WERI-Rb-1 (cell line): Measurements from ENCODE around the gene GALNS.

Source experiments
- DNase-seq: peaks from one replicate; pipeline ENCODE4 v3.0.0-alpha.2; 2020
- H3K27ac ChIP-seq: fragments of 250-450 bp; sonication (Bioruptor Pico); 2 replicates; pipeline ENCODE4 v1.5.1; 2020; ENCODE audit warnings: mild to moderate bottlenecking, moderate library complexity
- H3K27me3 ChIP-seq: fragments of 250-450 bp; sonication (Bioruptor Pico); 2 replicates; pipeline ENCODE4 v1.5.1; 2021; ENCODE audit warnings: mild to moderate bottlenecking, low read depth, moderate library complexity; ENCODE audit not compliant: insufficient read depth, severe bottlenecking
- H3K36me3 ChIP-seq: fragments of 250-450 bp; sonication (Bioruptor Pico); 2 replicates; pipeline ENCODE4 v1.5.1; 2020; ENCODE audit warnings: mild to moderate bottlenecking, moderate library complexity
- H3K4me3 ChIP-seq: 2 replicates; pipeline ENCODE4 v1.5.1; 2011; ENCODE audit warnings: low read depth, mild to moderate bottlenecking, control low read depth, low read length
- H3K9me3 ChIP-seq: fragments of 250-450 bp; sonication (Bioruptor Pico); 2 replicates; pipeline ENCODE4 v1.5.1; 2021; ENCODE audit warnings: mild to moderate bottlenecking, moderate library complexity; ENCODE audit not compliant: severe bottlenecking
- CTCF ChIP-seq: IDR thresholded peaks from 2 replicates; pipeline ENCODE4 v1.5.1; 2011; ENCODE audit warnings: low read depth, mild to moderate bottlenecking, control low read depth, inconsistent platforms, low read length

GALNS gene

GRCh38 chr16:88902744-88903143 lies 46.0 kb upstream of the GALNS start:
- no peaks in the 10 kb centered on the region for H3K36me3 ChIP-seq
- H3K9me3 ChIP-seq: no peaks in the 10 kb centered on the region
- no peak overlapping the region for H3K4me3 ChIP-seq
- DNase-seq: no peak
- H3K27me3 ChIP-seq: no peaks in the 10 kb centered on the region
- peak overlapping the region; percentile 68 for H3K27ac ChIP-seq
- TF ChIP-seq CTCF: no peak

- no peaks in the 10 kb centered on the region for H3K36me3 ChIP-seq
- peak overlapping the region; percentile 68 for H3K27ac ChIP-seq
- no peaks in the 10 kb centered on the region for H3K27me3 ChIP-seq
- H3K4me3 ChIP-seq: no peak overlapping the region
- peak; percentile 17 for DNase-seq
- no peaks in the 10 kb centered on the region for H3K9me3 ChIP-seq
- 0 out of 2 replicates have a peak, but pooled peaks have one; percentile 3 for TF ChIP-seq CTCF
Measured at GRCh38 chr16:88901718-88902337, 45.1 kb upstream of the GALNS start.

GRCh38 chr16:88900662-88901052 lies 43.9 kb upstream of the GALNS start:
- H3K27me3 ChIP-seq: no peaks in the 10 kb centered on the region
- H3K9me3 ChIP-seq: no peaks in the 10 kb centered on the region
- no peak for TF ChIP-seq CTCF
- H3K4me3 ChIP-seq: no peak overlapping the region
- no peak for DNase-seq
- H3K27ac ChIP-seq: no peak overlapping the region
- H3K36me3 ChIP-seq: no peaks in the 10 kb centered on the region

- no peak for TF ChIP-seq CTCF
- DNase-seq: no peak
- no peak overlapping the region for H3K4me3 ChIP-seq
- no peaks in the 10 kb centered on the region for H3K36me3 ChIP-seq
- no peaks in the 10 kb centered on the region for H3K27me3 ChIP-seq
- H3K27ac ChIP-seq: no peak overlapping the region
- no peaks in the 10 kb centered on the region for H3K9me3 ChIP-seq
Measured at GRCh38 chr16:88899901-88900661, 43.3 kb upstream of the GALNS start.

- Histone ChIP-seq H3K27me3 (no peaks in the 10 kb centered on the region), H3K27ac (no peak overlapping the region), H3K36me3 (no peaks in the 10 kb centered on the region)
Measured at GRCh38 chr16:88897696-88898425, 41.1 kb upstream of the GALNS start.

More at GRCh38 chr16:88897696-88898425, 41.1 kb upstream of the GALNS start:
- Histone ChIP-seq H3K9me3 (no peaks in the 10 kb centered on the region), H3K4me3 (no peak overlapping the region)
- DNase-seq: no peak
- no peak for TF ChIP-seq CTCF
